ENCODE data around the gene POLE3.
"Not testable (repeated sequence)": the region's sequence is repeated elsewhere in the genome, so short reads cannot be mapped to it uniquely, and the experiment has no call there.

Gene POLE3

DNA sequence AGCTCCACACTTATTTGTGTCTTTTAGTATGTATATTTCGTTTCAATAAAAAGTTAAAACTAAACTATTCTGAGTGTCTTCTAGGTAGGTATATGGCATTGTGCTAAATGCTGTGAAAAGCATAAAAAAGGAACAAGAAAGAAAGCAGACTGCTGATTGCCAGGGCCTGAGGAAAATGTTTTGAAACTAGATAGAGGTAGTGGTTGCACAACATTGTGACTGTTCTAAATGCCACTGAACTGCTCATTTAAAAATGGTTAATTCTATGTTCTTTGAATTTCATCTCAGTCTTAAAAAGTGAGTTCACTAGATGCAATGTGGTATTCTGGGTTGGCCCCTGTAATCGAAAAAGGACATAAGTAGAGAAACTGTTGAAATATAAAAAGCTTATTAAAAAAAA lies 6.8 kb downstream of the POLE3 start:
- no peak for DNase-seq (ENCODE audit: low read depth)

DNA sequence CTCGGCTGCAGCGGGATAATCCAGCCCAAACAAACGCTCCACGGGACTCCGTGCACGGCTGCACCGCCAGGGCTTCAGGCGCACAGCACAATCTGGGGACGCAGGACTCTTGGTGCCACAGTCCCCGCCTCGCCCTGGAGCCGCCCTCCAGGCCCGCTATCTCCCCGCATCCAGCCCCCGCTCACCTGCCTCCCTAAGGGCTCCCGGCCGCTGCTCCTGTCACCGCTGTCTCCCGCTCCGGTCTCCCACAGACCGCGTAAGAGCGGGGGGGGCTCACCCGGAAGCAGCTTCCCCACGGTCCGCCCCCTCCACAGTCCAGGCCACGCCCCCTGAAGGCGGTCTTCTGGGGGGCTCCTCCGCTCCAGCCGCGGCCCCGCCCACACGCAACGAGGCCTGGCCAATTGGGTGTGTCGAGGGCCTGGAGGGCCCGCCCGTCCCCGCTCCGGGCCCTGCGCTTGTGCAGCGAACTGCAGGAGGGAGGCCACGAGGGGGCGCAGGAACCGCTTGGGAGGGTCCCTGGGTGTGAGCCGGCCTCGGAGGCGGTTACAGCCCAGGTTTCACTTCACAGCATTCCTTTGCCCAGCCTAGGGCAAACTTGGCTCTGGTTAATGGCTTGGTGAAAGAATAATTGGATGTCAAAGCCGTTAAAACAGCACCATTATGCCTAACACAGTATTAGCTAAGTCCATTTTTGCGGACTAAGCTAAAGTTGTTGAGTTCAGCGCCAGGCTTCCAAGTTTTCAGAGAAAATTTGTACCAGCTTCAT lies 9.3 kb downstream of the POLE3 start, which contains the start of gene ALAD:
ALAD (minus strand) TSS at position 258 of the 766 bp plus-strand sequence. CDS start 7,725 bp downstream, outside the sequence.
- DNase-seq (ENCODE audit: low read depth) = peak; percentile 100

DNA sequence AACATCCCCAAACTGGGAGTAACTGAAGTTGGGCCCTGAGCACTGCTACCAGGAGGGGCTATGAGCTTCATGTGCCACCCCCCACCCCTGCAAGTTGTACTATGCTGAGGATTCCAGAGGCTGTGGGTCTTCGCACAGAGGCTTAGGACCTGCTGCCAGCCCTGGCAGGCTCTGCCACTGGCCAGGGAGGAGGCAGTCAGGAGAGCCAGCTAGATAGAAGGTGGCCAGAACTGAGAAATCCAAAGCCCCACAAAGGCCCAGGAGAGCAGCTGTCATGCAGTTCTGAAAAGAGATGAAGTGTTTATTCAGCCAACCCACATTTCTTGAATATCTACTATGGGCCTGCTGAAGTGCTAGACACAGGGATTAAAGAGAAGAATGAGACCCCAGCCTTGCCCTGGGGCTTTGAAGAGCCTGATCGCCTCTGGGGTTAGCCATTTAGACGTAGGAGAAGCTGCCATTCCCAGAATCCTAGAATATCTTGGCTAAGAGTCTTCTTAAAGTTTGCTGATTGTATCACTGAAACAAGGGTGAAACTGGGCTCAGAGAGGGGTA lies 10.8 kb downstream of the POLE3 start:
- no peak for DNase-seq (ENCODE audit: low read depth)

DNA sequence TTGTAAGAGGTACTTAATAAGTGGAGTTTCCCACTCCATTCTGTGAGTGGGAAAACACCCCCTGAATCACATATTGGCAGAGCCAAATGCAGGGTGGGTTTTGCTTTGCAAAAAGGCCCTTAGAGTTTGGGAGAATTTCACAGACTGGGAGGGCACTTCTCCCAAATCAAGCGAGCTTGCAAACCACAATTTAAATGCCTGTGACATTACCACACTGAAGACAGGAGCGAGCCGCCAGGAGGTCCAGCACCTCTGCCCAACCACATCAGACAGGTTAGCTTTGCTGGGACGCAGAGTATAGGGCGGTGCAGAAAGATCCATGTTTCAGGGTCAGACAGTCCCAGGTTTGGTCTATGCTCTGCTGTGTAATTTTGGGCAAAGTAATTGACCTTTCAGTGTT lies 11.7 kb downstream of the POLE3 start:
- no peak for DNase-seq (ENCODE audit: low read depth)

DNA sequence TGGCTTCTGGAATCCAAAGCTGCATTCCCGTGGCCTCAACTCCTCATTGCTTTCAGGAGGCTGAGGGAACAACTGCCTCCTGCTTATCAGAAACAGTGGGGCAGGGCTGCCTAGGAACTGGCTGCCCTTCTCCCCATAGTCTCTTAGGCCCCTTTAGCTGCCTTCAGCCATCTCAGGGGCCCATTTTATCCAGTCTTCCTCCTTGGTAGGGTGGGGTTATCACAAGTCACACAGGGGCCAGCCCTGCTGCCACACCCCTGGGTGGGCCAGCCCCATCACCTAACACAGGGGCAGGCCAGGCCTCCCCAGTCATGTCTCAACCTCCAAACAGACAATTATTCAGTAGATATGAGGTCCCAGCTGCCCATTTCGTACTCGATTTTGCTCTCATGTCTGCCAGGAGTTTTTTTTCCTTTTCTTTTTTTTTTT lies 13.3 kb downstream of the POLE3 start:
- no peak for DNase-seq (ENCODE audit: low read depth)

DNA sequence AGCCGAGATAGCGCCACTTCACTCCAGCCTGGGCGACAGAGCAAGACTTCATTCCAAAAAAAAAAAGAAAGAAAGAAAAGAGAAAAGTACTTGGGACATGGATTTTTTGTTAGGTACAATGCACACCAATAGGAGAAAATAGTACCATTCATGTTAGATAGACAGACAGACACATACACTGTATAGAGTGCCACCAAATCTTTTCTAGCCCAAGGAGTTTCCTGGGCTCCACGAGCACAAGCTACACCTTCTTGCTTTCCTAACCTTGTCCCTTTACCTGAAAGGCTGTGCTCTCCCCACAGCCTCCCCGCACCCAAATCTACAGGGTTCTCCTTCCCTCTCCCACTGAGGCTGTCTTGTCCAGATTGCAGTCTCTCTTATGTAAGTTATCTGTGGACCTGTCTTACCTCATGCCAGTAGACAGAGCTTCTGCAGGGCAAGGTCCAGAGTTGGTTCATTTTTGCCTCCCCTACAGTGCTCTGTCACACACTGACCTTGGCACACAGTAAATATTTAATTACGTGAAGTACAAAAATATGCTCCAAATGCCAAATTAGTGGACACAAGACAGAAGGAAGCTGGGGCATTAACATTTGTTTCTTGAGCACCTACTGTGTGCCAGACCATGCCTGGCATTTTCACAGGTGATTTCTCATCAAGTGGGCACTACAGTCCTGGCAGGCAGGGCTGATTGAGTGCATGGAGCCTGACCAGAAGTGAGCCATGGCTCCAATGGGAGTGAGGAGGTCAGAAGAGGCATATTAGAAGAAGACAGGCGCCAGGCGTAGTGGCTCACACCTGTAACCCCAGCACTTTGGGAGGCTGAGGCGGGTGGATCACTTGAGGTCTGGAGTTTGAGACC lies 15.2 kb downstream of the POLE3 start:
- no peak for DNase-seq (ENCODE audit: low read depth)

DNA sequence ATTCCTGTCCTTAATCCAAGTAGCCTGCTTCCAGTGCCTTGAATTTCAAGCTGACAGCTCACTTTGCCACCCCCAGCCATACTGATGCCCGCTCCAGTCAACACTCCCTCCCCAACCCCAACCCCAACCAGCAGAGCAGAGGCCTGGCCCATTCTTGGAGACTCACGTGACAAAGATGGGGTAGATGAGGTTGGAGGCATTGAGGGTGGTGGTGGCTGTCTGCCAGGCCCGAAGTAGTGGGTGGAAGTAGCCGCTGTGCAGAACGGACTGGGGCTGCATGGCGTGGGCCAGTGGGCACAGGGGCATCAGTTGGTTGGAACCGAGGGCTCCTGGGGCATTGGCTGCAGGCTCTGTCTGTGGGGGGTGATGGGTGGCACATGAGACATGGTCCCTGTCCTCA lies 17.2 kb downstream of the POLE3 start:
- no peak for DNase-seq (ENCODE audit: low read depth)

DNA sequence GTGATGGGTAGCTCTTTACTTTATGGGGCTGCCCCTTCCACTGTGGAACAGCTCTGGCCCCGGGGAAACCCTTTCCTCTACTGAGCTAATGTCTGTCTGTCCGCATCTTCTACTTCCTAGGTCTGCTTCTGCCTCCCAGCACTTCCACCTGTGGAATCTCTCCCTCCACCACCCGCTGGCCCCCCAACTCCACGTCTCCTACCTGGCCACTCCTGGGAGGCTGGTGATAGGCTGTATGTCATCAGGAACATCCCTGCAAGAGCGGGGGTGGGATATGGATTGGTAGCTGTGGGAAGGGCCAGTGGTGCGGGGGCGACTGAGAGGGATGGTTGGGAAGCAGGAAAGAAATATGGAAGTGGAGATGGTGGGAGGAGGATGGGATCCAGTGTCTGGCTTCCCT lies 18.6 kb downstream of the POLE3 start:
- DNase-seq (ENCODE audit: low read depth) = no peak

DNA sequence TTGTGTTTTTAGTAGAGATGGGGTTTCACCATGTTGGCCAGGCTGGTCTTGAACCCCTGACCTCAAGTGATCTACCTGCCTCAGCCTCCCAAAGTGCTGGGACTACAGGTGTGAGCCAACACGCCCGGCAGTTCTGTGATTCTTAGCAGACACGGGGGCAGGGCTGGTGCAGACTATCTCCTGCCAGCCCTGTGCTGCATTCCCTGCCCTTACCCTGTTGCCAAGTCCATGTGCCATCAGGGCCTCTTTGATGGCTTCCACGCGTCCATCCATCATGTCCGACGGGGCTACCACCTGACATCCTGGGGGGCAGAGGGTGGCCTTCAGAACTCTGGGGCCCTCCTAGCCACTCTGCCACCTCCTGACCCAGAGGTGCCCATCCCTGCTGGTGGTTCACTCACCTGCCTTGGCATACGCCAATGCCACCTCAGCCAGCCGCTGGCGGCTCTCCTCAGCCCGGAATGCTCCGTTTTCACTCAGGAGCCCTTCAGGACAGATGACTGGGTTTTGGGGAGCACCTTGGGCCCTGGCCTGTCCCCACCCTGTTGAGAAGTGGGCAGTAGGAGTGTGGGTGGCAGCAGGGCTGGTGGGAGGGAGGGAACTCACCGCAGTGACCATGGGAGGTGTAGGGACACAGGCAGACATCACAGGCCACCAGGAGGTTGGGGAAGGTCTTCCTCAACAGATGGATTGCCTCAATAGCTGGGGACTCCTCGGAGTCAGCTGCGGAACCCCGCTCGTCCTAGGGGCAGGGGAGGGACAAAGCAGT lies 20.1 kb downstream of the POLE3 start:
- DNase-seq (ENCODE audit: low read depth) = no peak

DNA sequence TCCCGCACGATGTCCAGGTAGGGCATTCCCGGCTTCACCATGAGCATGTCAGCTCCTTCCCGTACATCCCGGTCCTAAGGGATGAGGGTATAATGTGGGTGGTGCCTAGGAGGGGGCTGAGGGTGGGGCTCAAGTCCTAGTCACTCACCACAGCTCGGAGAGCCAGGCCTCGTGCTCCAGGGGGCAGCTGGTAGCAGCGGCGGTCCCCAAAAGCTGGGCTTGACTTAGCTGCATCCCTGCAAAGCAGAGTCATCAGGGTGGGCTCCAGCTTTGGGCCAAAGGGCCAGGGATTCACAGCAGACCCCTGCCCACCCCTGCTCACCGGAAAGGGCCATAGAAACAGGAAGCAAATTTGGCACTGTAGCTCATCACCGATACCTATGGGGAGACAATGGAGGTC lies 21.0 kb downstream of the POLE3 start:
- DNase-seq (ENCODE audit: low read depth) = no peak

DNA sequence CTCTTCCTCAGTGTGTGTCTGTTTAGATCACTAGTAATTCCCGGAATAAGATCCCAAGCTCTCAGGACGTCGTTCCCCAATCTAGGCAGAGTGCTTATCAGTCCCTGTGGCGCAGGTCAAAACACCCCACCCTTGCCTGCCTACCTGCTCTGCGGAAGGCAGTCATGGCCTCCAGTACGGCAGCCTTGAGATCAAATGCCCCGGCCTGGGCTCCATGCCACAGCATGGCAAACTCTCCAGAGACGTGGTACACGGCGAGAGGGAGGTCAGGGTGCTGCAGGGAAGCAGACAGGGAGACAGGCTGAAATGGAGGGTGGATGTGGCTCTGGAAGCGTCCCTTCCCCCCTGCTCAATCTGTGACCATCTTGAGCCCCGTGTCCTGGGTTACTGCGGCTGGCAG lies 21.6 kb downstream of the POLE3 start:
- no peak for DNase-seq (ENCODE audit: low read depth)

DNA sequence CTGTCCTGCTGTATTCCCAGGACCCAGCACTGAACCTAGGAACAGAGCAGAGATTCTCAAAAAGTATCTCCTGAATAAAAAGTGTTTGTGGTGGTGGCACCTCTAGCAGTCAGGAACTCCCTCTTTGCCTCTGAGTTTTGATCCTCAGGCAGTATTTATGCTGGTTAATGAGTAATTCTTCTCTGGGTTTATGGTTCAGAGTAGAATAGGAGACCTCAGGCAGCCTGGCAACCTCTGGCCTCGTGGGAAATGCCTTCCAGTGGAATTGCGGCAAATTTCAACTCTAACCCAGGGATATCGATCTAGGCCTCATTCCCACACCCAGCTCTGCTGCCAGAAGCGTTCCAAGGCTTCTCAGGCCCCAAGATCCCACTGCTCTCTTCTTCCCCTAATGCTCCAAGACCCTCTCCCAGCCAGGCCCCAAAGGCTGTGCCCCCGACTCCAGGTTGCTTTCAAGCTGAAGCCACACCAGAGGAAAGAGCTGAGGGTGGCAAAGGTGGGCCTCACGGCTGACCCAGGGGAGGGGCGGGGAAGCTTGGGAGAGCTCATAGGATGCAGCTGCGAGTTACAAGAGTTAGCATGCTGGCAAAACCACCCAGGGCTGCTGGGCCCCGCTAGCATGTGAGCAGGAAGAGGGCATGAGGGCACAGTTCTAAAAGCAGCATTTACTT lies 22.8 kb downstream of the POLE3 start:
- DNase-seq (ENCODE audit: low read depth) = no peak

DNA sequence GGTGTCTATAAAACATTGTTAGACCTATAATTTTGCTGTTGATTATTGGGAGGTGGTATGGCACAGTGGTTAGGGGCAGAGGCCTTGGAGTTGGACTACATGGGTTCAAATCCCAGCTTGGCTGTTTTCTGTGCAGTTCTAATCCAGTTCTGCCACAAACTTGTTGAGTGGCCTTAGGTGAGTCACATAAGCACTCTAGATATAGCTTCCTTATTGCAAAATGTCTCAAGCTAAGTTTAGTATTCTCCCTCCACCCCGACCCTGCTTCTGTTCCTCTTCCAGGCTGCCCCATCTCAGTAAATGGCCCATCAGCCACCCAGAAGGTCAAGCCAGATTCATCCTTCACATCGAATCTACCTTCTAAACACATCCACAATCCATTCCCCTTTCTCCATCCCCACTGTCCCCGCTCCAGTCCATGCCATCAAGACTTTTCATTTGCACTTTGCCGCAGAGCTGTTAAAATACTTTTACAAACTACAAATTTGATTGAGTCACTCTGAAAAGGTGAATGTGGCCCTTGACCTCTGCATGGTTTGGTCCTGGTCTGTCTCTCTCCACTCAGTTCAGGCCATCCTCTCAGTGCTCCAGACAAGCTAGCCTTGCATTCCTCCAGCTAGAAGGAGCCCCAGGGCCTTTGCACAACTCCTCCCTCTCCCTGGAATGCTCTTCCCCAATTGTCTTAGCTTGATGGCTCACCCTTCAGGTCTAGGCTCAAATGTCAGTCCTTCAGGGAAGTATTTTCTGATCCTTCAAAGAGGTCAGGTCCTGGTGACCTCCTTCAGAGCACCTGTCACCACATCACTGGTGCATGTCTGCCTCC lies 23.7 kb downstream of the POLE3 start:
- no peak for DNase-seq (ENCODE audit: low read depth)

DNA sequence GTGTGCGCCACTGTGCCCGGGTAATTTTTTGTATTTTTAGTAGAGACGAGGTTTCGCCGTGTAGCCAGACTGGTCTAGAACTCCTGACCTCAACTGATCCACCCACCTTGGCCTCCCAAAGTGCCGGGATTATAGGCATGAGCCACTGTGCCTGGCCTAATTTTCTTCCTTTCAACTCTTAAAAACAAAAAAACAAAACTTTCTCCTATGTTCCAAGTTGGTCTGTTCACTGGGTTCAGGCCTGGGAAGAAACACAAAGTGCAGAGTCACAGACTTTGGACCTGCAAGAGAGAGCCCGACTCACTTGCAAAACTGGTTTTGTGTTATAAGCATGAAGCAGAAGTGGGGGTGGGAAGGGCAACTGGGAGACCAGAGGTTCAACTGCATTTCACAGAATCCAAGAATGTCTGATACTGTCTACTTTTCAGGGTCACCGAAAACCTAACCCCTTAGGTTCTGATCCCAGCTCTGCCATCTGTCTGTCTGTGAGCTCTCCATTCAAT lies 28.5 kb downstream of the POLE3 start:
- DNase-seq (ENCODE audit: low read depth) = no peak

DNA sequence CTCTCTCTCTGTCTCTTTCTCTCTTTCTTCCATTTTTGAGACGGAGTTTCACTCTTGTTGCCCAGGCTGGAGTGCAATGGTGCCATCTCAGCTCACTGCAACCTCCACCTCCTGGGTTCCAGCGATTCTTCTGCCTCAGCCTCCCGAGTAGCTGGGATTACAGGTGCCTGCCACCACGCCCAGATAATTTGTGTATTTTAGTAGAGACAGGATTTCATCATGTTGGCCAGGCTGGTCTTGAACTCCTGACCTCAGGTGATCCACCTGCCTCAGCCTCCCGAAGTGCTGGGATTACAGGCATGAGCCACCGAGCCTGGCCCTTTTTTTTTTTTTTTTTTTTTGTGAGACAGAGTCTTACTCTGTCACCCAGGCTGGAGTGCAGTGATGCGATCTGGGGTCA lies 29.0 kb downstream of the POLE3 start:
- not testable (repeated sequence) for DNase-seq (ENCODE audit: low read depth)

DNA sequence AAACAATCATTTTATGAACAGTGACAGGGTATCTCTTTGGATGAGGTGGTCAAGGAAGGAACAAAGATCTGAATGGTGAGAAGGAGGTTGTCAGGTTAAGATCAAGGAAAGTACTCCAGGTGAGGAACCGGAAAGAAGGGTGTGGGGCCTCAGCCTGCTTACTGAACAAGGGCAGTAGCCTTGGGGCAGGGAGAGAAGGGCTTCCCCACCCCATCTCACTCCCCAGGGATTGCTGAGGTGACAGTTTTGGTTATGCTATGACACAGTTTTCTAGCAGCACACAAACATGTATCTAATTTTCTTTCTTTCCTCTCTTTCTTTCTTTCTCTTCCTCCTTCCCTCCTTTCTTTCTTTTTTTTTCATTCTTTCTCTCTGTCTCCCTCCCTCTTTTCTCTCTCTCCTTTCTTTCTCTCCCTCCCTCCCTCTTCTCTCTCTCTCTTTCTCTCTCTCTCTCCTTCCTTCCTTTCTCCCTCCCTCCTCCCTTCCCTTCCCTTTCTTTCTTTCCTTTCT lies 29.6 kb downstream of the POLE3 start:
- DNase-seq (ENCODE audit: low read depth) = no peak

DNA sequence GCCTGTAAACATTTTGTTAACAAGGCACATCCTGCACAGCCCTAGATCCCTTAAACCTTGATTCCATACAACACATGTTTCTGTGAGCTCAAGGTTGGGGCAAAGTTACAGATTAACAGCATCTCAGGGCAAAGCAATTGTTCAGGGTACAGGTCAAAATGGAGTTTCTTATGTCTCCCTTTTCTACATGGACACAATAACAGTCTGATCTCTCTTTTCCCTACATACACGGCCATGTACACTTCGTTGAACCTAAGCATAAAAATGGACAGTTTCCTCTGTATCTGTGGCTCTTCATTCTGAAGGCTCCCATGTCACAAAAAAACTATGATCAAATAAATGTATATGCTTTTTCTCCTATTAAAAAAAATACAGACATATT lies 30.7 kb downstream of the POLE3 start:
- DNase-seq (ENCODE audit: low read depth) = not testable (repeated sequence)

DNA sequence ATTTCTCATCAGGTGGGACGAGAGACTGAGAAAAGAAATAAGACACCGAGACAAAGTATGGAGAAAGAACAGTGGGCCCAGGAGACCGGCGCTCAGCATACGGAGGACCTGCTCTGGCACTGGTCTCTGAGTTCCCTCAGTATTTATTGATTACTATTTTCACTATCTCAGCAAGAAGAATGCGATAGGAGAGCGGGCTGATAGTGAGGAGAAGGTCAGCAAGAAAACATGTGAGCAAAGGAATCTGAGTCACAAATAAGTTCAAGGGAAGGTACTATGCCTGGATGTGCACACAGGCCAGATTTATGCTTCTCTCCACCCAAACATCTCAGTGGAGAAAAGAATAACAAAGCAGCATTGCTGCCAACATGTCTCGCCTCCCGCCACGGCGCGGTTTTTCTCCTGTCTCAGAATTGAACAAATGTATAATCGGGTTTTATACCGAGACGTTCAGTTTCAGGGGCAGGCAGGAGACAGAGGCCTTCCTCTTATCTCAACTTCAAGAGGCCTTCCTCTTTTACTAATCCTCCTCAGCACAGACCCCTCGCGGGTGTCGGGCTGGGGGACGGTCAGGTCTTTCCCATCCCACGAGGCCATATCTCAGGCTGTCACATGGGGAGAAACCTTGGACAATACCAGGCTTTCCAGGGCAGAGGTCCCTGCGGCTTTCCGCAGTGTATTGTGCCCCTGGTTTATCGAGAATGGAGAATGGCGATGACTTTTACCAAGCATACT lies 31.2 kb downstream of the POLE3 start:
- DNase-seq (ENCODE audit: low read depth) = not testable (repeated sequence)
